Lung microvascular endothelial cell (primary cell): ENCODE results near the gene FNDC4. TPM values are rescaled to one million over a fixed set of nuclear protein-coding genes. Genes with fewer than 3 reads are reported as not detected.
"Not testable (repeated sequence)": the region's sequence is repeated elsewhere in the genome, so short reads cannot be mapped to it uniquely, and the experiment has no call there.

Experiments
- DNase-seq, 2 donors: peaks; one replicate each; pipeline versions ENCODE4 v3.0.0 to v3.0.0-alpha.2; 2010; ENCODE audit warnings: low read depth in 2 of 2
- total RNA-seq: library from RNA; depleted of rRNA; stranded (reverse); fragments of >200 nt; gene quantifications from 2 replicates; pipeline ENCODE4 v1.2.1, GENCODE V29; 2014

The FNDC4 gene, protein sequence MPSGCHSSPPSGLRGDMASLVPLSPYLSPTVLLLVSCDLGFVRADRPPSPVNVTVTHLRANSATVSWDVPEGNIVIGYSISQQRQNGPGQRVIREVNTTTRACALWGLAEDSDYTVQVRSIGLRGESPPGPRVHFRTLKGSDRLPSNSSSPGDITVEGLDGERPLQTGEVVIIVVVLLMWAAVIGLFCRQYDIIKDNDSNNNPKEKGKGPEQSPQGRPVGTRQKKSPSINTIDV
- total RNA-seq, result 8.3 and 10.9 TPM in 2 replicates

DNA sequence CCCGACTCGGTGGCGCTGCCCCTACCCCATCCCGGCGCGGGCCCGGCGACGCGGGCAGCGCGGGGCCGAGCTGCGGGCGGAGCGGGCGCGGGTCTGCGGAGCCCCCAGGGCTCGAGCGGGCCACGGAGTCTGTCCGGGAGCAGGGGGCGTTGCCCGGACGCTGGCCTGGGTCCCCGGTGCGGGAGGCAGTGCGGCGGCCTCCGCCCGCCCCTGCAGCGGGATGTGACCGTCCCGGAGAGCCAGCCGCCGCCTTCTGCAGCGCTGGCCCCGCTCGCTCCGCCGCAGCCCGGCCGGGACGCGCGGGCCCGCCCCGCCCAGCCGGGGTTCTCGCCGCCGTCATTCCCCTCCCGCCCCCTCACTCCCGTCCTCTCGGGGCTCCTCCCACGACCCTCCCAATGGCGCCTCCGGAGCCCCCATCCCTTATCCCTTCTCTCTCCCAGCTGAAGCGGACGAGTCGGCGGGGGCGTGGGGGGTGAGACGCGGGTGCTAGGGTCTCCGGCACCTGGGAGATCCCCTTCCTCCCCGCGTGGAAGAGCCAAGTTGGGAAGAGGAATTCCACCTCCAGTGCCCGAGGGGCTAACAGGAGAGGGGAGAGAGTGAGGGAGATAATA lies at the start of gene FNDC4:
Gene FNDC4 (minus strand): TSS at position 257 of the 611 bp plus-strand sequence. CDS start 521 bp downstream, outside the sequence.
- DNase-seq, result peak; percentile 27 to 40

DNA sequence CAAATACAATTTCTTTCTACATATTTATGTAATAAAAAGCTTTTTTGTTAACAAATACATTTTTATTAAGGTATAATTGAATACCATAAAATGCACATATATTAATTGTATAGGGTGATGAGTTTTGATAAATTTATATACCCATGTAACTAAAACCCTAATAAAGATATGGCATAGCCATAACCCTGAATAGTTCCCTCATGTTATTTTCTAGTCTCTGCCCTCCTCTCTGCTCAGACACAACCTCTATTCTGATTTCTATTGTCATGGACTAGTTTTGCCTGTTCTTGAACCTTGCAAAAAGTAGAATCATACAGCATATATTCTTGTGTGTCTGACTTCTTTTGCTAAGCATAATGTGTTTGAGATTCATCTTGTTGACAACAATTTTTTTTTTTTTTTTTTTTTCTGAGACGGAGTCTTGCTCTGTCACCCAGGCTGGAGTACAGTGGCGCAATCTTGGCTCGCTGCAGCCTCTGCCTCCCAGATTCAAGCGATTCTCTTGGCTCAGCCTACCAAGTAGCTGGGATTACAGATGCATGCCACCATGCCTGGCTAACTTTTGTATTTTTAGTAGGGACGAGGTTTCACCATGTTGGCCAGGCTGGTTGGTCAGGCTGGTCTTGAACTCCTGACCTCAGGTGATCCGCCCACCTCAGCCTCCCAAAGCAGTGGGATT lies 49.3 kb upstream of the FNDC4 start:
- no peak for DNase-seq

DNA sequence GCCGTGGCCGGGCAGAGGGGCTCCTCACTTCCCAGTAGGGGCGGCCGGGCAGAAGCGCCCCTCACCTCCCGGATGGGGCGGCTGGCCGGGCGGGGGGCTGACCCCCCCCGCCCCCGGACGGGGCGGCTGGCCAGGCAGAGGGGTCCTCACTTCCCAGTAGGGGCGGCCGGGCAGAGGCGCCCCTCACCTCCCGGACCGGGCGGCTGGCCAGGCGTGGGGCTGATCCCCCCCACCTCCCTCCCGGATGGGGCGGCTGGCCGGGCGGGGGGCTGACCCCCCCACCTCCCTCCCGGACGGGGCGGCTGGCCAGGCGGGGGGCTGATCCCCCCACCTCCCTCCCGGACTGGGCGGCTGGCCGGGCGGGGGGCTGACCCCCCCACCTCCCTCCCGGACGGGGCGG lies 44.6 kb upstream of the FNDC4 start:
- DNase-seq, result not testable (repeated sequence)

DNA sequence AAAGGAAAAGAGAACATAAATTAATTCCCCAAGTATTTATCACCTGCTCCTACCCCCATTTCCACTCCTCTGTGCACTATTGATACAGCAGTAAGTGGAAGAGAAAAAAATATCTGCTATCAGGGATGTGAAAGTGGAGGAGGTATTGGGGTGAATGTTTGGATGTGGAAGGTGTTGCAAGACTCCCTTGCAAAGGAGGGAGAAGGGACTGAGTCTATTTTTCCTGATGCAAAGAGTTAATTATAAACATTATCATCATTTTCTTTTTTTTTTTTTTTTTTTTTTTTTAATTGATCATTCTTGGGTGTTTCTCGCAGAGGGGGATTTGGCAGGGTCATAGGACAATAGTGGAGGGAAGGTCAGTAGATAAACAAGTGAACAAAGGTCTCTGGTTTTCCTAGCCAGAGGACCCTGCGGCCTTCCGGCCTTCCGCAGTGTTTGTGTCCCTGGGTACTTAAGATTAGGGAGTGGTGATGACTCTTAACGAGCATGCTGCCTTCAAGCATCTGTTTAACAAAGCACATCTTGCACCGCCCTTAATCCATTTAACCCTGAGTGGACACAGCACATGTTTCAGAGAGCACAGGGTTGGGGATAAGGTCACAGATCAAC lies 43.9 kb upstream of the FNDC4 start:
- not testable (repeated sequence) for DNase-seq

DNA sequence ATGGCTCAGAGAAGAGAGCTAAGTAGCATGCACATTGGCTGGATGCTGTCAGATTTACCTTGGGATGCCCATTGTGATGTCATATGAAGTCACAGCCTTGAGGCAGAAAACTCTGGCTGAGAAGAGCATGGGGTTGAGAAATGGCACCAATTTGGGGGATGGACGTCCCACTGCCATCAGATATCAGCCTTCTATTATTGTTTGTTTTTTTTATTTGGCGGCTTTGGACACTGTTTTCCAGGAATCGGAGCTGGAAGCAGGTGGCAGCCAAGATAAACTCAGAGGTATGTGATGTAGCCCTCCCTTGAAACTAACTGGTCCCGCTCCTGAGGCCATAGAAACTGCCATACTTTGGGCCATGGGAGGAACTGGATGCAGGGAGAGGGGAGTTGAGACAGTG lies 42.3 kb upstream of the FNDC4 start:
- peak in 1 of 2 donors; percentile 75 for DNase-seq

DNA sequence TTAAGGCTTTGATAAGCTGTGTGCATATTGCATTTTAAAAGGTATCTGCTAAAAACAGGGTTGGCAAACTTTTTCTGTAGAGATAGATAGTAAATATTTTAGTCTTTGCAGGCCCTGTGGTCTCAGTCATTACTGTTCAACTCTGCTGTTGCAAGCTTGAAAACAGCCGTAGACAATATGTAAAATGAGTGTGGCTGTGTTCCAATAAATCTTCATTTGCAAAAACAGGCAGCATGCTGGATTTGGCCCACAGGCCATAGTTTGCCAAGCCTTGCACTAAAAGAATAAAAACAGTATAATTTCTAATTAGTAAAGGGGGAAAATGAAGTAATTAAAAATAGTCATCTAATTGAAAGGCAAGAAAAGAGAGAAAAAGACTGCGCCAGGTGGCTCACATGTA lies 37.0 kb upstream of the FNDC4 start:
- DNase-seq, result no peak

DNA sequence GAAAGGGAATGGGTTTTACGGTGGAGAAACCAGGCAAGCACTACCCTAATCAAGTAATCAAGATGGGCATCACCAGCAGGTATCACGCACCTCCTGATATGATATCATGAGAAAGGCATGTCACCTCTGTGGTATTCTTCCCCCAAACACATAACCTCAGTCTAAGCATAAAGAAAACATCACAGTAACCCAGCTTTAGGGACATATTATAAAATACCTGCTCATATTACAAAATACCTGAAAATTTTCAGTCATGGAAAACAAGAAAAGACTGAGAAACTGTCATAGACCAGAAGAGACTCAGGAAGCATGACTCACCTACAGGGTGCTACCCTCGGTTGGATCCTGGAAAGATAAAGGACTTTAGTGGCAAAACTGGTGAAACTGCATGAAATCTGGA lies 32.2 kb upstream of the FNDC4 start:
- peak in 1 of 2 donors; percentile 44 for DNase-seq

DNA sequence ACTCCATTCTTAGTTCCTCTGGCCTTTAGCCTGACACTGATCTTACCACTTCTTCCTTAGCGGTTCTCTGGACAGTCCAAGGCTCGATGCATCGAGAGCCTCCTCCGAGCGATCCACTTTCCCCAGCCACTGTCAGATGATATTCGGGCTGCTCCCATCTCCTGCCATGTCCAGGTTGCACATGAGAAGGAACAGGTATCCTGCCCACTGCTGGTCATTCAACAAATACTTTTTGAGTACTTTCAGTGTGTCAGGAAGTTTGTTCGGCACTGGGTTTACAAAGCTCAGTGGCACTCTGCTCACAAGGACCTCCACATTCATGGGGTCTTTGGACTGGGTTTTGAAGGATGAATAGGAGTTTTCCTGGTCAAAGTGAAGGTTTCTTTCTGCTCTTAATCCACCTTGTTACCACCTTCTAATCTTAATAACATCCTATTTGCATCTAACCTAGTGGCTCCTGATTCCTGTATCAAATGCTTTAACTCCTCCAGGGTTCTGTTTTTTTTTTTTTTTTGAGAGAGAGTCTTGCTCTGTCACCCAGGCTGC lies 27.5 kb upstream of the FNDC4 start:
- DNase-seq, result no peak

DNA sequence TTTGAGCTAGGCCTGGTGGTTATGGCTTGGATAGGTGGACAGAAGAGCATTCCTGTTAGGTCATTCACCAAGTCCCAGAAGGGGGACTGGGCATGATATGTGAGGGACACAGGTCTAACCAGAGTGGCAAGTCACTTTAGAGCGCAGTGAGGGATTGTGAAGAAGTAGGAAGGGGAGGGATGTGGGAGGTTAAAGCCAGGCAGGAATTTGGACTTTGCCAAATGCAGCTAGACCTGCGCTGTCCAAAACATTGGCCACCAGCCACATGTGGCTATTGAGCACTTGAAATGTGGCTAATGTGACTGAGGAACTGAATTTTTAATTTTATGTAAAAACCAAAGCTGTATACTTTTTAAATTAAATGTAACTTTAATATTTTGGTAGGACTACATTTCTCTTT lies 25.3 kb upstream of the FNDC4 start:
- DNase-seq, result no peak

DNA sequence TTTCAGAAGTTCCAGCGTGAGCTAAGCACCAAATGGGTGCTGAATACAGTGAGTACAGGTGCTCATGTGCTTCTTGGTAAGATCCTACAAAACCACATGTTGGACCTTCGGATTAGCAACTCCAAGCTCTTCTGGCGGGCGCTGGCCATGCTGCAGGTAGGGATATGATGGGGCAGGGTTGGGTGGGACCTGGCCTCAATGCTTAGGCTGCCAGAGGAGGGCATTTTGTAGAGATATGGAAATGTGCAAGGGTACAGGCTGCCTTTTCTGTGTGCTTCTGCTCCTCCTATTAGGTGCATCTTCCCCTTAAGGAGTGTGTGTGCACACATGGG lies 23.7 kb upstream of the FNDC4 start:
- DNase-seq, result no peak

DNA sequence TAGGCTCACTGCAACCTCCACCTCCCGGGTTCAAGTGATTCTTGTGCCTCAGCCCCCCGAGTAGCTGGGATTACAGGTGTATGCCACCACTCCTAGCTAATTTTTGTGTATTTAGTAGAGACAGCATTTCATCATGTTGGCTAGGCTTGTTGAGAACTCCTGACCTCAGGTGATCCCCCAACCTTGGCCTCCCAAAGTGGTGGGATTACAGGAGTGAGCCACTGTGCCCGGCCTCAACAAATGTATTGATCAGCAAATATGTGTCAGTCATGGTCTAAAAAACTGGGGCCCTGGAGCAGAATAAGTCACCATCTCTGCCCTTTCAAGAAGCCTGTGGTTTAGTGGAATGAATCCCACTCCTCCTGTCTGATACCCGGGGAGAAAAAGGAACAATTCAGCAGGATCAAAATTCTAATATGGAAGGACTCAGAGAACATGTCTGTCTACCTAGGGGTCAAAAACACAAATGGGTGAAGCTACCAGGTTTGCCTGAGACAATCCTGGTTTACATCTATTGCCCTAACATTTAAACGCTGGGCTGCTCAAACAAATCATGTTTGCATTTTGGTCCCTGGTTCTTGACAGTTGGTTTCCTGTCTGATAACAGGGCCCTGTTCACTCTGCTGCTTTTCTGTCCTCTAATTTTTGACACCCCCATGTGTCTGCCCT lies 23.2 kb upstream of the FNDC4 start:
- DNase-seq, result no peak

DNA sequence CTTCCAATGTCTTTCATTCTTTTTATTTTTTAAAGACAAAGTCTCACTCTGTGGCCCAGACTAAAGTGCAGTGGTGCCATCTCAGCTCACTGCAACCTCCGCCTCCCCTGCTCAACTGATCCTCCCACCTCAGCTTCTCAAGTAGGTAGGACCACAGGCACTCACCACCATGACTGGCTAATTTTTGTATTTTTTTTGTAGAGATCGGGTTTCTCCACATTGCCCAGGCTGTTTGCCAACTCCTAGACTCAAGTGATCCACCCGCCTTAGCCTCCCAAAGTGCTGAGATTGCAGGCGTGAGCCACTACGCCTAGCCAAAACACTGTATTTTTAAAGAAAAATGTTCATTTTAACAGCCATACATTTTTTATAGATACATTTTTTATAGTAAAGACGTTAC lies 14.3 kb upstream of the FNDC4 start:
- DNase-seq, result no peak

DNA sequence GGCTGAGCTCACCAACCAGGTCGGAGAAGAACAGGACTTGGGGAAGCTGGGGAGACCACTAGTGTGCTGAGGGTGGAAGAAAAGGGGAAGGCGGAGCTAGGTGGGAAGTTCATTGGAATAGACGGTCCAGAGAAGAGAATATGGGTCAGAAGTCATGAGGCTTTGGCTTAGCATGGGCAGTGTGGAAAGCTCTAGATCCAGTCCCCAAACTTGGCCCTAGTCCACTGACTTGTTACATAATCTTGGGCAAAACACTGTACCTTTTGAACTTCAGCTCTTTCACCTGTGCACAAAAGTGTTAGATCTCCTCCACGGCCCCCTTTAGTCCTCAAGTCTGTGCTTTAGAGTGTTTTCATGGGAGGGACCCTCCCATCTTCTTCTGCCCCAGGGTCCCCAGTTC lies 12.3 kb upstream of the FNDC4 start:
- DNase-seq, result no peak

DNA sequence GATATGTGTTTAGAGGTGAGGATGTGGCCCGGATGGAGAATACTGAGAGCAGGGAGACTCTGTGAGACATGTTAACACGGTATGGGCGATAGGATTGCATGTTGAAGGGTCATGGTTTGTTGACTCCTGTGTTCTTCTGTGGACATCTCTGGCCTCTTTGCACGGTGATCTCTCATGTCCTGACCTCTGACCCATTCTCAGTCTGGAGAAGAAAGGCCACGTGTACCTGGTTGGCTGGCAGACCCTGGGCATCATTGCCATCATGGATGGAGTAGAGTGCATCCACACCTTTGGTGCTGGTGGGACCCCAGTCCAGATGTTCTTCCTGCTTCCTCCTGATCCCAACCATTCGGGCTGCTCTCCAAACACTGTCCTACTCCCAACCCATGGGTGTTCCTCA lies 11.6 kb upstream of the FNDC4 start:
- no peak for DNase-seq

DNA sequence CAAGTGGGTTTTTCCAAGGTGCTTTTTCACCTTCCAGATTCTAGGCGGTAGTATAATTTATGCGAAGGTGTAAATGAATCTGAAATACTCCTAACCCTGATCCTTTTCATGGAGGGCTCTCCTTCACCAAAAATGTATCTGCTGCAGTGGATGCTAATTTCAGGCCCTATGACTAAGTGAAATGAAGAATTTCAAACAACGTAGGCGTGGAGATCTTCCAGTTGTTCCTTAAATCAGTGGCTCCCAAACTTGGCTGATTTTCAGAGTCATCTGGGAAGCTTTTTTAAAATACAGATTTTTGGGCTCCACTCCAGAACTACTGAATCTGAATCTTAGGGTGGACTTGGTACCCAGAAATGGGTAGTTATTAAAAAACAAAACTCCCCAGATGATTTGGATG lies 7.1 kb upstream of the FNDC4 start:
- no peak for DNase-seq

DNA sequence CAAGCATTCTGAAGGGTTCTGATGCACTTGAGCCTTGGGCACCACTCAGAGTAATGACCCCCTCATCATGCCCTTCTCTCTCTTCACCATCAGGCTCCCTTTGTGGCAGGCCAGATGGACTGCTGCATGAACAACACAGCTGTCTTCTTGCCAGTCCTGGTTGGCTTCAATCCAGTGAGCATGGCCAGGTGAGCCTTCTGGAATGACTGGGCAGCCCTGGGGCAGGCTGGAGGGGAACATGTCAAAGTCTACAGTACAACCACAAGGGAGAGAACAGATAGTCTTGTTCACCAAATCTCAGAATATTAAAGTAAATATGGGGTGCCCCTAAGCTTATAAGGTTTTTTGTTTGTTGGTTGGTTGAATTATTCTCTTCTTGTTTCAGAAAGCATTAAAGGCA lies 6.0 kb upstream of the FNDC4 start:
- DNase-seq, result no peak

DNA sequence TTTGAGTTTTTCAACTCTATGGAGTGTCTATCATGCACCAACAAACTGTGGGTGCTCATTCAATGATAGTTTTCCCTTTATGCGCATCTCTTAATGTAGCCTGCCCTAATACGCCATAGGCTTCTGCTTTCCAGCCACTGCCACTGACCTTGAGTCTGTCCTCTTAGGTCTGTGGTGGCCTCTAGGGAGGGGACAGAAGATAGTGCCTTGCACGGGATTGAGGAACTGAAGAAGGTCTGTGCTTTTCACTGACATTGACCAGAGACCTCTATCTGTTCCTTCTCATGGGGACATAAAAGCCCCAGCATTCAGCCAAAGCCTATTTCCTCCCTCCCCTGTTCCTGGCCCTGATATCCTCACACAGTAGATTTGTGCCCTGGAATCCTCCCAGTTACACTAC lies 4.0 kb upstream of the FNDC4 start:
- DNase-seq, result no peak

DNA sequence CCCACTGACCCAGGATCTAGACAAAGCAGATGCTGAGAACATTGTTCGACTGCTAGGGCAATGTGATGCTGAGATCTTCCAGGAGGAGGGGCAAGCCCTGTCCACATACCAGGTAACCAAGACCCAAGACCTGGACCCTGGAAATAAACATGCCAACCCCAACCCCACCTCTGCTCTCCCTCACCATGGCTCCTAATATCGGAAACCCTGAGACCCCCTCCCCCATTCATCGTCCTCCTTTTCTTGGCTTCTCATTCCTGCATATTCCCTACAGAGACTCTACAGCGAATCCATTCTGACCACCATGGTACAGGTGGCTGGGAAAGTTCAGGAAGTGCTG lies 2.3 kb upstream of the FNDC4 start:
- DNase-seq, result no peak

DNA sequence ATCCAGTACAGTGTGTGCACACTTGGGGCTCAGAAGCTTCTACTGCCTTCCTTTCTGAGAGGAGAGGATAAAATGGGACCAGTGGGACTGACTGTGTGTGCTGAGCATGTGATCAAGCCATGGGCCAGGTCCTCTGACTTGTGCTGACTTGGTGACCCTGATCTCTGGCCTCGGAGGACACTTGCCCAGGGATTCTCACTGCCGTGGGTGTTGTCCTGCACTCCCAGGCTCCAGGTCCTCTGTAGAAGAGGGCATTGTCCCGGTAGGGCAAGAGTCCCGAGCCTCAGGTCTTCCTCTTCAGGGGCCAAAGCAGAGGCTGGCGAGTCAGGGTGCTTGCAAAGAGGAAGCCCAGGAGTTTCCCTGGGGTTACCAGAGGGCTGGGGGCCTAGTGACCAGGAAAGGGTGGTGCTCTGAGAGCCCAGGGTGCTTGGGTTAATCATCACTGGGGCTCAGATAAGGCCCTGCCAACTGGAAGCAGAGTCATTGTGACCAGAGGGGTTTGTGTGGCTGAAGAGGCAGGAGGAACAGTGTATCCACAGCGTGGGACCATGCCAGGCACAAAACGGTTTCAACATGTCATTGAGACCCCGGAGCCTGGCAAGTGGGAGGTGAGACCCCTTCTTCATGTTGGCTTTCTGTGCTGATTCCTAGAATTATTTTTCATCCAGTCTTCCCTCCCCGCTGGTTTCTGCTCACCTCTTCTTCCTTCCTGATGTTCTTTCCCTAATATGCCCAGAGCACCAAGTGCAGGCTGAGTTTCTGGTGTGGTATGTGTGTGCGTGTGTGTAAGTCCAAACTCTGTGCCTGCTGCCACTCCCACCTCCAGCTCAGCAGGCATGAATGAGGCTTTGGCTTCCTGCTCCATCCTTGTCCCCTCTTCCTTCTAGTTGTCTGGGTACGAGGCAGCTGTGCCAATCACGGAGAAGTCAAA lies 1.6 kb upstream of the FNDC4 start, which contains the start of gene GCKR:
Gene GCKR (plus strand): TSS at position 483 of the 931 bp plus-strand sequence. CDS start 66 bp downstream, at position 549.
- peak in 1 of 2 donors; percentile 27 for DNase-seq

DNA sequence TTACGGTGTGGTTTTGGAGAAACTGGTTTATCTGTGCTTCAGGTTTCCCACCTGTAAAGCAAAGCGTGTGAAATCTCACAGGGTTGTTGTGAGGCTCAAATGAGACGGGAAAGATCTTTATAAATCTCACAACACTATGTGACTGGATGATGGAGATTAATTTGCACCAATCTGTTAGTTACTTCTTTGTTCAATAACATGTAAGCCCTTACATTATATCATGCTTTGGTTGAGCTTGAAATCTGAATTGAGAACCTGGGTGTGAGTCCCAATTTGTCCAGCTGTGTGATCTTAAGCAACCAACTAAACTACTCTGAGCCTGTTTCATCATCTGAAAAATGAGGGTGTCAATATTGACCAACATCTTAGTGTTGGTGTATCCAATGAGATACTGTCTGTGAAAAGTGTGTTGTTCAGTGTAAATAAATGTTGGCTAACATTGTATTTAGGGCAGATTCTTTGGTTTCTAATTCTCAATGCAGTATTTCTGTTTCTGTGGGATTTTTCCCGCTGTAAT lies 898 bp upstream of the FNDC4 start:
- no peak for DNase-seq
